ENCODE results near the gene EIF2S3.

GRCh38 chrX:24023544-24023943, 31.2 kb upstream of the EIF2S3 start:
- no peak for TF ChIP-seq CTCF (IDR thresholded peaks at IDR 0.05)
- TF ChIP-seq POLR2A (IDR thresholded peaks at IDR 0.05) = no peak

Data from testis (tissue), 2 donors.